ENCODE measurements around the gene NUP205. TPM values are rescaled to one million over a fixed set of nuclear protein-coding genes. Genes with fewer than 3 reads are reported as not detected.

NUP205 gene
- 14.5 TPM for total RNA-seq
- long read RNA-seq, full-length matches to known transcripts: 2 of 2 reads
- long read RNA-seq, partial matches to known transcripts: 0 of 2 reads
- long read RNA-seq, other reads (novel, unspliced or antisense): 0 of 2 reads

- DNase-seq (ENCODE audit: missing footprints): peak; percentile 85
- ATAC-seq: peak; percentile 95
These were observed at the start of gene NUP205 for GRCh38 chr7:135557455-135558336. Gene NUP205, plus strand, starts transcription at chr7:135557917. Its CDS starts 28 bp downstream, at chr7:135557945.

GRCh38 chr7:135508883-135509588 is 48.7 kb upstream of the NUP205 start:
- no peak for DNase-seq (ENCODE audit: missing footprints)
- intact Hi-C loops (cut with DNase I): no loop called here
- no peak for ATAC-seq

More at GRCh38 chr7:135557455-135558336, at the start of gene NUP205:
- intact Hi-C loops (cut with DNase I): loop anchor here (1.0 kb wide), 2 partner anchors 47 to 276 kb away; partner anchors contain the start of gene CNOT4

- DNase-seq (ENCODE audit: missing footprints) (no peak), ATAC-seq (no peak)
- intact Hi-C loops (cut with DNase I): no loop called here
These were observed 48.2 kb upstream of the NUP205 start for GRCh38 chr7:135509589-135509838.

- intact Hi-C loops (cut with DNase I): loop anchor here (1.0 to 2.0 kb wide), 2 partner anchors 47 to 229 kb away; partner anchors contain the start of gene NUP205
- peak; percentile 97 for DNase-seq (ENCODE audit: missing footprints)
- peak; percentile 99 for ATAC-seq
These were observed 47.7 kb upstream of the NUP205 start, which contains the start of gene CNOT4 for GRCh38 chr7:135509839-135510591. Gene CNOT4, minus strand, starts transcription at chr7:135510102. Its CDS starts 71,771 bp downstream, at chr7:135438331.

GRCh38 chr7:135510592-135511183 is 47.0 kb upstream of the NUP205 start:
- DNase-seq (ENCODE audit: missing footprints) (no peak), ATAC-seq (no peak)
- intact Hi-C loops (cut with DNase I): loop anchor here (1.0 to 2.0 kb wide), 2 partner anchors 47 to 230 kb away; partner anchors contain the start of gene NUP205

GRCh38 chr7:135512135-135512887 is 45.4 kb upstream of the NUP205 start:
- ATAC-seq (no peak), DNase-seq (ENCODE audit: missing footprints) (no peak)
- intact Hi-C loops (cut with DNase I): no loop called here

- DNase-seq (ENCODE audit: missing footprints): no peak
- intact Hi-C loops (cut with DNase I): no loop called here
- ATAC-seq: no peak
These were observed 42.9 kb upstream of the NUP205 start for GRCh38 chr7:135514856-135515255.

- intact Hi-C loops (cut with DNase I): no loop called here
- ATAC-seq: no peak
- no peak for DNase-seq (ENCODE audit: missing footprints)
These were observed 40.7 kb upstream of the NUP205 start for GRCh38 chr7:135517060-135517459.

- no peak for ATAC-seq
- no peak for DNase-seq (ENCODE audit: missing footprints)
- intact Hi-C loops (cut with DNase I): no loop called here
These were observed 39.0 kb upstream of the NUP205 start for GRCh38 chr7:135518748-135519147.

- ATAC-seq (no peak), DNase-seq (ENCODE audit: missing footprints) (no peak)
- intact Hi-C loops (cut with DNase I): no loop called here
These were observed 38.5 kb upstream of the NUP205 start for GRCh38 chr7:135519233-135519688.

GRCh38 chr7:135519871-135520270 is 37.8 kb upstream of the NUP205 start:
- no peak for DNase-seq (ENCODE audit: missing footprints)
- no peak for ATAC-seq
- intact Hi-C loops (cut with DNase I): no loop called here

- DNase-seq (ENCODE audit: missing footprints) (no peak), ATAC-seq (no peak)
- intact Hi-C loops (cut with DNase I): no loop called here
These were observed 35.2 kb upstream of the NUP205 start for GRCh38 chr7:135522509-135522908.

GRCh38 chr7:135523146-135523545 is 34.6 kb upstream of the NUP205 start:
- DNase-seq (ENCODE audit: missing footprints) (no peak), ATAC-seq (no peak)
- intact Hi-C loops (cut with DNase I): no loop called here

- ATAC-seq (no peak), DNase-seq (ENCODE audit: missing footprints) (no peak)
These were observed 32.3 kb upstream of the NUP205 start for GRCh38 chr7:135525426-135525825.

GRCh38 chr7:135527025-135527424 is 30.7 kb upstream of the NUP205 start:
- ATAC-seq (no peak), DNase-seq (ENCODE audit: missing footprints) (no peak)
- intact Hi-C loops (cut with DNase I): no loop called here

More at GRCh38 chr7:135525426-135525825, 32.3 kb upstream of the NUP205 start:
- intact Hi-C loops (cut with DNase I): no loop called here

- DNase-seq (ENCODE audit: missing footprints): no peak
- intact Hi-C loops (cut with DNase I): no loop called here
- no peak for ATAC-seq
These were observed 21.6 kb upstream of the NUP205 start for GRCh38 chr7:135536150-135536549.

GRCh38 chr7:135537453-135537852 is 20.3 kb upstream of the NUP205 start:
- DNase-seq (ENCODE audit: missing footprints): no peak
- intact Hi-C loops (cut with DNase I): no loop called here
- no peak for ATAC-seq

GRCh38 chr7:135537905-135538304 is 19.8 kb upstream of the NUP205 start:
- no peak for ATAC-seq
- intact Hi-C loops (cut with DNase I): no loop called here
- DNase-seq (ENCODE audit: missing footprints): no peak
